IPS-15b (cell line): ENCODE measurements around the gene INMT.

Source experiments
- H3K27me3 ChIP-seq: one replicate; pipeline ENCODE4 v1.6.1; 2013; ENCODE audit warnings: low read length; ENCODE audit not compliant: control insufficient read depth, insufficient read depth
- H3K36me3 ChIP-seq: one replicate; pipeline ENCODE4 v1.6.1; 2013; ENCODE audit warnings: low read length; ENCODE audit not compliant: control insufficient read depth, insufficient read depth
- H3K4me1 ChIP-seq: one replicate; pipeline ENCODE4 v1.6.1; 2013; ENCODE audit warnings: mild to moderate bottlenecking, low read length; ENCODE audit not compliant: control insufficient read depth, insufficient read depth
- H3K4me3 ChIP-seq: one replicate; pipeline ENCODE4 v1.5.1; 2013; ENCODE audit warnings: low read depth, low read length
- H3K9ac ChIP-seq: one replicate; pipeline ENCODE4 v1.6.1; 2013; ENCODE audit warnings: low read depth, mild to moderate bottlenecking, low read length
- H3K9me3 ChIP-seq: one replicate; pipeline ENCODE4 v1.6.1; 2013; ENCODE audit warnings: mild to moderate bottlenecking, low read length; ENCODE audit not compliant: control insufficient read depth, insufficient read depth

Gene INMT

DNA sequence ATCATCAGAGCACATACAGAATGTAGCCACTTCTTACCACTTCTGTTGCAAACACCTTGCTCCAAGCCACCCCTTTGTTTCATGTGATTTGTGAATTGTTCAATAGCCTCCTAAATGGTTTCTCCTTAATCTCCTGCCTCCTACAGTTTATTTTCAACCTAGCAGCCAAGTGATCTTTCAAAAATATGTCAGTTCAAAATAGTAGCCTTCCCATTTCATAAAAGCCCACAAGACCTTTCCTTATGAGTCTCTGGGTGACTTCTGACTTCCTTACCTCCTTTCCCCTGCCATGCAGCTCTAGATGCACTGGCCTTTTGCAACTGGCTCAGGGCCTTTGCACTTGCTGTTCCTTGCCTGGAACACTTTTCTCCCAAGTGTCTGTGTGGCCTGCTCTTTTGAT, 24.1 kb downstream of the INMT start:
- H3K9ac ChIP-seq: no peak overlapping the region
- no peaks in the 10 kb centered on the region for H3K4me1 ChIP-seq
- H3K9me3 ChIP-seq: no peaks in the 10 kb centered on the region
- no peaks in the 10 kb centered on the region for H3K27me3 ChIP-seq
- H3K4me3 ChIP-seq: no peak overlapping the region
- H3K36me3 ChIP-seq: no peaks in the 10 kb centered on the region

DNA sequence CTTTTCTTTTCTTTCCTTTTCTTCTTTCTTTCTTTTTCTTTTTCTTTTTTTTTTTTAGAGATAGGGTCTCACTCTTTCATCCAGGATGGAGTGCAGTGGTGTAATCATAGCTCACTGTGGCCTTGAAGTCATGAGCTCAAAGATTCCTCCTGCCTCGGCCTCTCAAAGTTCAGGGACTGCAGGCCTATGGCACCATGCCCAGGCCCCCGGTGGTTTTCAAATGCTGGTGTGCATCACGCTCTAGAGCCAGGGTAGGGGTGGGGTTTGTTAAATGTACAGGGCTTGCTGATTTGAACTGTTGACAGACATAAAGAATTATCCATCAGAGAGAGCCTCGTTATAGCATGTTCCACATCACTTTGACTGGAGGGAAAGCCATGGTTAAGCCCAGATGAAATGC, 25.0 kb downstream of the INMT start:
- Histone ChIP-seq H3K4me1 (no peaks in the 10 kb centered on the region), H3K4me3 (no peak overlapping the region), H3K27me3 (no peaks in the 10 kb centered on the region), H3K9ac (no peak overlapping the region), H3K36me3 (no peaks in the 10 kb centered on the region), H3K9me3 (no peaks in the 10 kb centered on the region)

DNA sequence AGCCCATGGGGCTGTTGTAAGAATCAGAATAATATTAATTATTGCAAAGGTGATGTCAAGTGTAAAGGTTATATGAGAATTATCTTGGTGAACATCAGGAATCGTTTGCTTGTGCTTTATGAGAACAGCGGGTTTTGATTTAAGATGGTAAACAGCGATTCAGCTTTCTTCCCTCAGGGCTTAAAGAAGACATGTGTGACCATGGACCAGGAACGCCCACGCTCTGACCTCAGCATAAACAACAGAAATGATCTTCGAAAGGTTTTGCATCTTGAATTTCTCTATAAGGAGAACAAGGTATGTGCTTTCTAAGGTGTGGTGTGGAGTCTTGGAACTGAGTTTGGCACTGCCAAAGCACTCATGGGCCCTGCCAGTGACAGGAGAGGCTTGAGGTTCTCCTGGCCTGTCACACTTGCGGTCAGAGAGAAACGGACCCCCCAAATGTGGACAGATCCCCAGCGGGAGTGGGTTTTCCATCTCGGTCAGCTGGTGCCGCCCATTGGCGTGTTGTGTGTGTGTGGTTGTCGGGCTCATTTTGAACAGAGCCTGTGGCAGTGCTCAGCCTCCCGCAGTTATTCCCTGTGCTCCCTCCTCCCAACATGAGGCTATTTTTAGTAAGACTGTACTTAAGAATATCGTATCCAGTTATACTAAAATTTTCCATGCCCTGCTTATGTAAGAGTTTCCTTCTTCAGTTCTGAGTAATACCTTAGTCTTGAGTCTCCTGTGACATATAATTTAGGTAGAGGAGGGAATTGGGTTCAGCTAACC, 26.5 kb downstream of the INMT start:
- Histone ChIP-seq H3K9me3 (no peaks in the 10 kb centered on the region), H3K4me1 (no peaks in the 10 kb centered on the region), H3K36me3 (no peaks in the 10 kb centered on the region), H3K4me3 (no peak overlapping the region), H3K9ac (no peak overlapping the region), H3K27me3 (no peaks in the 10 kb centered on the region)

DNA sequence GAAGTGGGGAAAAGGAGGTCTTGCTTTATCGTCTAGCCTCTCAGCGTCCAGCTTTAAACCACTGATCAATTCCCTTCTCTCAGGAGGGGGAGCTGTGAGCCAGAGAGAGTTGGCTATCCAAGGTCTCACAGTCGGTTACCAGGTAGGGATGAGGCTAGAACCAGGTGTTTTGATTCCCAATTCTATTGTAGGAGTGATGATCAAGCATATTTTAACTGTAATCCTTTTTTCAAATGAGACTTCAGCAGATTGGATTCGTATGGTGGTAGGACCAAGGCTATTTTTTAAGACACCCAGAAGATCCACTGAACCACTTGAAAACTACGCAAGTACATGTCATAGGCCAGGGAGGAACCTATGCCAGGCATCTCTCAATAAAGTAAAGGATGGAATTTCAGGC, 27.6 kb downstream of the INMT start:
- H3K4me1 ChIP-seq: no peaks in the 10 kb centered on the region
- H3K4me3 ChIP-seq: no peak overlapping the region
- no peaks in the 10 kb centered on the region for H3K9me3 ChIP-seq
- no peaks in the 10 kb centered on the region for H3K27me3 ChIP-seq
- no peak overlapping the region for H3K9ac ChIP-seq
- H3K36me3 ChIP-seq: no peaks in the 10 kb centered on the region

DNA sequence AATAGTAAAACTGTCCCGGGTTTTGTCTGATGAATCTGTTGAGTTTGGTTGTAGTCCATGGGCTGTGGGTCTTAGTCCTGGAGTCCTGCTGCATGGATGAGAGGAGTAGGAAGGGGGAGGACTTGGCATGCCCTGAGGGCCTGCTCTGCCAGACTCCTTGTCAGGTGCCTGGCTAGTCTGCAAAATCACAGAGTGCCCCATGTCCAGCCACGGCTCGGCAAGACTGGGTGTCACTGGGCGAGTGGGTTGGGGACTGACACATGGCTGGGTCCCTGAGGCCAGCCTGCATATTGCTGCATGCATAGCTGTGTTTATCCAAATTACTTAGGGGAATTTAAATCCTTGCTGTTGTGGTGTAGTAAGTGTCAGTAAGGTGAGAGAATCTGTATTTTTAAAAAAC, 29.0 kb downstream of the INMT start:
- Histone ChIP-seq H3K9me3 (no peaks in the 10 kb centered on the region), H3K27me3 (no peaks in the 10 kb centered on the region), H3K9ac (no peak overlapping the region), H3K4me3 (no peak overlapping the region), H3K36me3 (peaks cover 1% of the 10 kb centered on the region), H3K4me1 (no peaks in the 10 kb centered on the region)

DNA sequence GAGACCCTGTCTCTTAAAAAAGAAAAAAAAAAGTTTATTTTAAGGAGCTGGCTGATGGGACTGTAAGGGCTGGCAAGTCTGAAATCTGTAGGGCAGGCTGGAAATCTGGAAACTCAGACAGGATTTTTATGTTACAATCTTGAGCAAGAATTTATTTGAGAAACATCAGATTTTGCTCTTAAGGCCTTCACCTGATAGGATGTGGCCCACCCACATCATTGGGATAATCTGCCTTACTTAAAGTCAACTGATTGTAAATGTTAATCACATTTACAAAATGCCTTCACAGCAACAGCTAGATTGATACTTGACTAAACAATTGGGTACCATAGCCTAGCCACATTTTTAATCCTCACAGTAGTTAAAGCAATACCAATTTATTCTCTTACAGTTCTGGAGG, 30.8 kb downstream of the INMT start:
- Histone ChIP-seq H3K9ac (no peak overlapping the region), H3K9me3 (no peaks in the 10 kb centered on the region), H3K36me3 (peaks cover 3% of the 10 kb centered on the region), H3K4me1 (no peaks in the 10 kb centered on the region), H3K27me3 (no peaks in the 10 kb centered on the region), H3K4me3 (no peak overlapping the region)

- no peaks in the 10 kb centered on the region for H3K27me3 ChIP-seq
- H3K4me1 ChIP-seq: peaks cover 2% of the 10 kb centered on the region
- H3K36me3 ChIP-seq: peaks cover 3% of the 10 kb centered on the region
- H3K4me3 ChIP-seq: no peak overlapping the region
- H3K9ac ChIP-seq: no peak overlapping the region
- no peaks in the 10 kb centered on the region for H3K9me3 ChIP-seq
Measured at GRCh38 chr7:30785786-30786185, 33.9 kb downstream of the INMT start.

- Histone ChIP-seq H3K27me3 (no peaks in the 10 kb centered on the region), H3K4me1 (peaks cover 4% of the 10 kb centered on the region), H3K9ac (no peak overlapping the region), H3K9me3 (no peaks in the 10 kb centered on the region), H3K36me3 (peaks cover 3% of the 10 kb centered on the region), H3K4me3 (no peak overlapping the region)
Measured at GRCh38 chr7:30787486-30787885, 35.6 kb downstream of the INMT start.

- H3K4me3 ChIP-seq: no peak overlapping the region
- H3K9me3 ChIP-seq: no peaks in the 10 kb centered on the region
- peaks cover 4% of the 10 kb centered on the region for H3K4me1 ChIP-seq
- H3K27me3 ChIP-seq: no peaks in the 10 kb centered on the region
- peaks cover 3% of the 10 kb centered on the region for H3K36me3 ChIP-seq
- H3K9ac ChIP-seq: no peak overlapping the region
Measured at GRCh38 chr7:30788640-30789333, 36.9 kb downstream of the INMT start.

DNA sequence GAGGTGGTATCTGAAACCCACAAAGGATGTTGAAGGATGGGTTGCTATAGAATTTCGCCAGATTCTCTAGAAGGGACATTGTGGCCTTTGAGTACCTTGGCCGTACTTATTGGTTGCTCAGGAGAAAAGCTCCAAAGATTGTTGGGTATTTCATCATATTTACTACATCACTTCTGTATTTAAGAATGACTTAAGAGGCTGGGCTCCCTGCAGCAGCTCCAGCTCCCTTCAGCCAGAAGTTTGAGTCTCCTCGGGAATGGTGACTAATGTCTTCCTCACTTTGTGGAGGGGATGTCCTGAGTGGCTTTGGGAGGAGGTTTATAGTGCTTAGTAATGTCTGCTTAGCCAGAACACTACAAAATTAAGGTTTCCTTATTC, 37.4 kb downstream of the INMT start:
- Histone ChIP-seq H3K36me3 (peaks cover 3% of the 10 kb centered on the region), H3K27me3 (no peaks in the 10 kb centered on the region), H3K9me3 (no peaks in the 10 kb centered on the region), H3K4me3 (no peak overlapping the region), H3K4me1 (peaks cover 4% of the 10 kb centered on the region), H3K9ac (no peak overlapping the region)

DNA sequence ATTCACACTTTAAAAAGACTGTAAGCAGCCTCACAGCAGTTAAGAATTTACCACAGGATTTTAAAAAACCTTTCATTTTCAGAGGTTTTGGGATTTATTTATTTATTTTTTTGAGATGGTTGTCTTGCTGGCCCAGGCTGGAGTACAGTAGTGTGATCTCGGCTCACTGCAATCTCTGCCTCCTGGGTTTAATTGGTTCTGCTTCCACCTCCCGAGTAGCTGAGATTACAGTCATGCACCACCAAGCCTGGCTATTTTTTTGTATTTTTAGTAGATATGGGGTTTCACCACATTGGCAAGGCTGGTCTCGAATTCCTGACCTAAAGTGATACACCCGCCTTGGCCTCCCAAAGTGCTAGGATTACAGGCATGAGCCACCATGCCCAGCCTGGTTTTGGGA, 38.4 kb downstream of the INMT start:
- H3K27me3 ChIP-seq: no peaks in the 10 kb centered on the region
- H3K9ac ChIP-seq: no peak overlapping the region
- no peaks in the 10 kb centered on the region for H3K9me3 ChIP-seq
- no peak overlapping the region for H3K4me3 ChIP-seq
- H3K36me3 ChIP-seq: peaks cover 3% of the 10 kb centered on the region
- peaks cover 4% of the 10 kb centered on the region for H3K4me1 ChIP-seq

DNA sequence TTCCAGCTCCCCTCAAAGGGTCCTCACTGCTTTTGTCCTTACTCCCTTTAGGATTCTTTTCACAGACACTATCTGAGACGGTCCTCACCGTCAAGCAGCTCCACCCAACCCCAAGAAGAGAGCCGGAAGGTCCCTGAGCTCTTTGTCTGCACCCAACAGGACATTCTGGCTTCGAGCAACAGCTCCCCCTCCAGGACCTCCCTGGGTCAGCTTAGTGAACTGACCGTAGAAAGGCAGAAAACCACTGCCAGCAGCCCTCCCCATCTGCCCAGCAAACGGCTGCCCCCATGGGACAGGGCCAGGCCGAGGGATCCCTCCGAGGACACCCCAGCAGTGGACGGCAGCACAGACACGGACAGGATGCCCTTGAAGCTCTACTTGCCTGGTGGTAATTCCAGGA, 39.2 kb downstream of the INMT start:
- no peaks in the 10 kb centered on the region for H3K36me3 ChIP-seq
- H3K9ac ChIP-seq: no peak overlapping the region
- H3K4me3 ChIP-seq: no peak overlapping the region
- no peaks in the 10 kb centered on the region for H3K9me3 ChIP-seq
- H3K27me3 ChIP-seq: no peaks in the 10 kb centered on the region
- peaks cover 4% of the 10 kb centered on the region for H3K4me1 ChIP-seq
